H9 (cell line): Measurements from ENCODE around the gene CLDND1. TPM values are rescaled to one million over a fixed set of nuclear protein-coding genes. Genes with fewer than 3 reads are reported as not detected.

ENCODE experiments used
- DNase-seq: peaks from one replicate; pipeline ENCODE4 v3.0.0-alpha.2; 2017
- H2AFZ ChIP-seq: one replicate; pipeline ENCODE4 v1.6.1; 2013; ENCODE audit warnings: mild to moderate bottlenecking, low read length, control low read depth, moderate library complexity
- H2AK5ac ChIP-seq: 2 replicates; pipeline ENCODE4 v1.6.1; 2013; ENCODE audit warnings: low read length, control low read depth, mixed read lengths; ENCODE audit not compliant: insufficient read length
- H2BK120ac ChIP-seq: one replicate; pipeline ENCODE4 v1.6.1; 2013; ENCODE audit warnings: low read depth, mild to moderate bottlenecking, low read length, control low read depth, inconsistent platforms; ENCODE audit not compliant: poor library complexity, severe bottlenecking
- H2BK12ac ChIP-seq: 2 replicates; pipeline ENCODE4 v1.6.1; 2013; ENCODE audit warnings: low read length, control low read depth, mixed read lengths, low read depth; ENCODE audit not compliant: insufficient read length
- H2BK15ac ChIP-seq: 2 replicates; pipeline ENCODE4 v1.6.1; 2013; ENCODE audit warnings: low read depth, low read length, control low read depth
- H2BK20ac ChIP-seq: one replicate; pipeline ENCODE4 v1.6.1; 2013; ENCODE audit warnings: low read depth, mild to moderate bottlenecking, low read length, control low read depth, inconsistent platforms; ENCODE audit not compliant: poor library complexity, severe bottlenecking
- H2BK5ac ChIP-seq: 2 replicates; pipeline ENCODE4 v1.6.1; 2013; ENCODE audit warnings: low read length, control low read depth, mixed read lengths; ENCODE audit not compliant: insufficient read length
- H3K14ac ChIP-seq: 2 replicates; pipeline ENCODE4 v1.6.1; 2013; ENCODE audit warnings: low read length, control low read depth; ENCODE audit not compliant: insufficient read depth
- H3K18ac ChIP-seq: 2 replicates; pipeline ENCODE4 v1.6.1; 2013; ENCODE audit warnings: low read depth, mild to moderate bottlenecking, mixed read lengths, low read length, control low read depth; ENCODE audit not compliant: insufficient read length
- H3K23ac ChIP-seq: 2 replicates; pipeline ENCODE4 v1.6.1; 2013; ENCODE audit warnings: low read length, control low read depth, mixed read lengths, low read depth; ENCODE audit not compliant: insufficient read length
- H3K23me2 ChIP-seq: 2 replicates; pipeline ENCODE4 v1.6.1; 2013; ENCODE audit warnings: low read depth, mild to moderate bottlenecking, mixed read lengths, low read length, control low read depth; ENCODE audit not compliant: insufficient read length, poor library complexity, severe bottlenecking
- H3K27ac ChIP-seq: 2 replicates; pipeline ENCODE4 v1.5.1; 2013; ENCODE audit warnings: low read length, control low read depth, mixed read lengths, low read depth; ENCODE audit not compliant: insufficient read length
- H3K27me3 ChIP-seq: 2 replicates; pipeline ENCODE4 v1.6.1; 2013; ENCODE audit warnings: low read length, control low read depth, inconsistent platforms; ENCODE audit not compliant: insufficient read depth
- H3K4ac ChIP-seq: 2 replicates; pipeline ENCODE4 v1.6.1; 2013; ENCODE audit warnings: low read depth, mild to moderate bottlenecking, control low read depth, inconsistent platforms, low read length, moderate library complexity
- H3K4me1 ChIP-seq: 2 replicates; pipeline ENCODE4 v1.6.1; 2013; ENCODE audit warnings: low read length, control low read depth, inconsistent platforms; ENCODE audit not compliant: insufficient read depth
- H3K4me2 ChIP-seq: 2 replicates; pipeline ENCODE4 v1.6.1; 2013; ENCODE audit warnings: low read length, control low read depth, mixed read lengths; ENCODE audit not compliant: insufficient read length, insufficient read depth
- H3K56ac ChIP-seq: 2 replicates; pipeline ENCODE4 v1.6.1; 2013; ENCODE audit warnings: low read depth, mild to moderate bottlenecking, mixed read lengths, low read length, control low read depth; ENCODE audit not compliant: insufficient read length
- H3K79me1 ChIP-seq: 2 replicates; pipeline ENCODE4 v1.6.1; 2013; ENCODE audit warnings: low read depth, mild to moderate bottlenecking, moderate library complexity, low read length, control low read depth, inconsistent platforms; ENCODE audit not compliant: insufficient read depth, poor library complexity, severe bottlenecking
- H3K79me2 ChIP-seq: 2 replicates; pipeline ENCODE4 v1.6.1; 2013; ENCODE audit warnings: low read length, control low read depth, inconsistent platforms; ENCODE audit not compliant: insufficient read depth
- H3K9ac ChIP-seq: 2 replicates; pipeline ENCODE4 v1.6.1; 2013; ENCODE audit warnings: low read length, control low read depth, mixed read lengths; ENCODE audit not compliant: insufficient read length; ENCODE audit errors: extremely low read depth
- H3K9me3 ChIP-seq: one replicate; pipeline ENCODE4 v1.6.1; 2013; ENCODE audit warnings: low read depth, low read length, inconsistent platforms; ENCODE audit not compliant: control insufficient read depth
- H3T11ph ChIP-seq: one replicate; pipeline ENCODE4 v1.6.1; 2013; ENCODE audit warnings: mild to moderate bottlenecking, low read length, control low read depth, inconsistent platforms
- H4K20me1 ChIP-seq: one replicate; pipeline ENCODE4 v1.6.1; 2013; ENCODE audit not compliant: control insufficient read depth, insufficient read length, insufficient read depth
- H4K5ac ChIP-seq: 2 replicates; pipeline ENCODE4 v1.6.1; 2013; ENCODE audit warnings: low read depth, mild to moderate bottlenecking, mixed read lengths, low read length, control low read depth; ENCODE audit not compliant: insufficient read length
- H4K8ac ChIP-seq: replicated peaks from 2 replicates; pipeline ENCODE4 v1.6.1; 2013; ENCODE audit warnings: low read length, control low read depth, mixed read lengths, low read depth; ENCODE audit not compliant: insufficient read length
- H4K91ac ChIP-seq: 2 replicates; pipeline ENCODE4 v1.6.1; 2013; ENCODE audit warnings: low read depth, mild to moderate bottlenecking, moderate library complexity, mixed read lengths, low read length, control low read depth; ENCODE audit not compliant: insufficient read length
- H3K27ac Mint-ChIP-seq, 3 experiments: 2 replicates in 2 of 3; 3 replicates in 1 of 3; pipeline ENCODE4 v1.8.0; 2020 to 2021; ENCODE audit warnings: mixed read lengths in 3 of 3, mild to moderate bottlenecking in 1 of 3, moderate library complexity in 1 of 3
- H3K27me3 Mint-ChIP-seq: 2 replicates; pipeline ENCODE4 v1.8.0; 2021; ENCODE audit warnings: low read depth, mild to moderate bottlenecking, moderate library complexity, mixed read lengths
- H3K36me3 Mint-ChIP-seq, 3 experiments: 2 replicates in 2 of 3; 3 replicates in 1 of 3; pipeline ENCODE4 v1.8.0; 2020 to 2021; ENCODE audit warnings: low read depth in 3 of 3, mixed read lengths in 3 of 3; ENCODE audit not compliant: insufficient read depth in 1 of 3
- H3K4me1 Mint-ChIP-seq, 2 experiments: 2 replicates each; pipeline ENCODE4 v1.8.0; 2020; ENCODE audit warnings: mixed read lengths in 2 of 2
- H3K4me3 Mint-ChIP-seq, 2 experiments: 2 replicates in 1 of 2; 3 replicates in 1 of 2; pipeline ENCODE4 v1.8.0; 2020 to 2021; ENCODE audit warnings: mild to moderate bottlenecking in 2 of 2, mixed read lengths in 2 of 2, moderate library complexity in 1 of 2
- H3K9me3 Mint-ChIP-seq, 2 experiments: 2 replicates in 1 of 2; 3 replicates in 1 of 2; pipeline ENCODE4 v1.8.0; 2020; ENCODE audit warnings: mild to moderate bottlenecking in 2 of 2, mixed read lengths in 2 of 2, moderate library complexity in 1 of 2
- WGBS: extraction: QIAGEN DNeasy Blood & Tissue Kit; methylation state at CpG from one replicate; pipeline ENCODE4 v1.1.7; 2013; ENCODE audit warnings: missing lambda C conversion rate, low lambda C conversion rate, mixed read lengths; ENCODE audit not compliant: insufficient read length; ENCODE audit errors: extremely low coverage; 5-methylcytosine and 5-hydroxymethylcytosine counted together
- total RNA-seq: library from RNA; stranded (reverse); gene quantifications from 2 replicates; pipeline ENCODE4 v1.2.1, GENCODE V29; 2021
- TF ChIP-seq, protein P1 (sequence below): fragments of 200-600 bp; sonication (generic); conservative IDR thresholded peaks from 3 replicates; pipeline ENCODE4 v1.8.0; 2021; ENCODE audit warnings: antibody characterized with exemption, mild to moderate bottlenecking

The CLDND1 gene
- total RNA-seq, 1 experiment from 2014 or later, result 83.0 TPM

GRCh38 chr3:98548544-98548943, 25.8 kb upstream of the CLDND1 start:
- Mint-ChIP-seq H3K36me3 (no peaks in the 10 kb centered on the region), H3K27ac (no peak overlapping the region), H3K4me1 (peaks cover 0 to 8% of the 10 kb centered on the region in 2 experiments; a peak in 1 of 4 replicates), H3K27me3 (no peaks in the 10 kb centered on the region), H3K9me3 (no peaks in the 10 kb centered on the region), H3K4me3 (no peak overlapping the region)
- Histone ChIP-seq H4K20me1 (no peaks in the 10 kb centered on the region), H2BK20ac (no peak overlapping the region), H3K27me3 (no peaks in the 10 kb centered on the region), H3K27ac (no peak overlapping the region), H2BK15ac (no peak overlapping the region), H4K5ac (no peak overlapping the region), H3K9me3 (no peaks in the 10 kb centered on the region), H3K18ac (no peak overlapping the region), H3K56ac (no peak overlapping the region), H3K4me2 (no peak overlapping the region), H3K23ac (no peak overlapping the region), H3K79me1 (no peaks in the 10 kb centered on the region), H2AFZ (no peak overlapping the region), H4K8ac (no peak overlapping the region), H2AK5ac (no peak overlapping the region), H3K23me2 (no peaks in the 10 kb centered on the region), H2BK5ac (no peak overlapping the region), H3K14ac (no peak overlapping the region), H3K4me1 (no peaks in the 10 kb centered on the region; the same call in 1 of the 2 replicates), H2BK120ac (no peak overlapping the region), H3K79me2 (no peaks in the 10 kb centered on the region), H3K9ac (no peak overlapping the region), H3T11ph (no peak overlapping the region), H4K91ac (no peak overlapping the region), H3K4ac (no peak overlapping the region), H2BK12ac (no peak overlapping the region)
- TF ChIP-seq, protein P1, sequence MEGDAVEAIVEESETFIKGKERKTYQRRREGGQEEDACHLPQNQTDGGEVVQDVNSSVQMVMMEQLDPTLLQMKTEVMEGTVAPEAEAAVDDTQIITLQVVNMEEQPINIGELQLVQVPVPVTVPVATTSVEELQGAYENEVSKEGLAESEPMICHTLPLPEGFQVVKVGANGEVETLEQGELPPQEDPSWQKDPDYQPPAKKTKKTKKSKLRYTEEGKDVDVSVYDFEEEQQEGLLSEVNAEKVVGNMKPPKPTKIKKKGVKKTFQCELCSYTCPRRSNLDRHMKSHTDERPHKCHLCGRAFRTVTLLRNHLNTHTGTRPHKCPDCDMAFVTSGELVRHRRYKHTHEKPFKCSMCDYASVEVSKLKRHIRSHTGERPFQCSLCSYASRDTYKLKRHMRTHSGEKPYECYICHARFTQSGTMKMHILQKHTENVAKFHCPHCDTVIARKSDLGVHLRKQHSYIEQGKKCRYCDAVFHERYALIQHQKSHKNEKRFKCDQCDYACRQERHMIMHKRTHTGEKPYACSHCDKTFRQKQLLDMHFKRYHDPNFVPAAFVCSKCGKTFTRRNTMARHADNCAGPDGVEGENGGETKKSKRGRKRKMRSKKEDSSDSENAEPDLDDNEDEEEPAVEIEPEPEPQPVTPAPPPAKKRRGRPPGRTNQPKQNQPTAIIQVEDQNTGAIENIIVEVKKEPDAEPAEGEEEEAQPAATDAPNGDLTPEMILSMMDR, result no peak
- DNase-seq, result no peak
- no CpG with 5 or more reads among the region's 5 CpGs for WGBS
